Measurements from ENCODE around the gene SUGCT. TPM values are rescaled to one million over a fixed set of nuclear protein-coding genes. Genes with fewer than 3 reads are reported as not detected.

Gene SUGCT
- total and polyA plus RNA-seq, 2 of the 13 experiments (the other 11 are each of a cell fraction or from before 2014, with no cell fraction given): 10.1 to 22.2 TPM

GRCh38 chr7:40583667-40584444 is 449.1 kb downstream of the SUGCT start (continued):
- TF ChIP-seq TERF1 (CRISPR knock-in tag; IDR thresholded peaks at IDR 0.05) (no peak), HOMEZ (CRISPR knock-in tag; IDR thresholded peaks at IDR 0.05; ENCODE audit: low read depth) (peak; percentile 84), ZNF383 (CRISPR knock-in tag; IDR thresholded peaks at IDR 0.05; ENCODE audit: borderline replicate concordance) (no peak), ZNF331 (CRISPR knock-in tag; IDR thresholded peaks at IDR 0.05) (peak; percentile 75; the same call in 1 of the 2 replicates), ZSCAN9 (CRISPR knock-in tag; IDR thresholded peaks at IDR 0.05; ENCODE audit: borderline replicate concordance) (peak; percentile 41; the same call in 1 of the 2 replicates), LCORL (IDR thresholded peaks at IDR 0.05) (0 out of 2 replicates have a peak, but pooled peaks have one; percentile 20), LCORL (CRISPR knock-in tag; IDR thresholded peaks at IDR 0.05) (no peak), SAP130 (CRISPR knock-in tag; IDR thresholded peaks at IDR 0.05; ENCODE audit: low read depth) (peak; percentile 41; the same call in 1 of the 2 replicates), RXRA (CRISPR knock-in tag; IDR thresholded peaks at IDR 0.05) (no peak), ZNF652 (CRISPR knock-in tag; IDR thresholded peaks at IDR 0.05; ENCODE audit: borderline replicate concordance, low read depth) (no peak), NCOA2 (CRISPR knock-in tag; IDR thresholded peaks at IDR 0.05) (0 out of 2 replicates have a peak, but pooled peaks have one; percentile 40), SRY (CRISPR knock-in tag; IDR thresholded peaks at IDR 0.05) (no peak), MIXL1 (CRISPR knock-in tag; IDR thresholded peaks at IDR 0.05) (0 out of 2 replicates have a peak, but pooled peaks have one; percentile 15), POLR2G (IDR thresholded peaks at IDR 0.05; ENCODE audit: low read depth, low read length) (no peak), ZNF281 (CRISPR knock-in tag; IDR thresholded peaks at IDR 0.05; ENCODE audit: borderline replicate concordance) (peak; percentile 32; the same call in 1 of the 2 replicates), PHB2 (IDR thresholded peaks at IDR 0.05; ENCODE audit: partially characterized antibody) (no peak), ZNF234 (CRISPR knock-in tag; conservative IDR thresholded peaks at IDR 0.05) (no peak), MAX (IDR thresholded peaks at IDR 0.05) (peak; percentile 83), KAT2B (IDR thresholded peaks at IDR 0.05; ENCODE audit: borderline replicate concordance, low read depth, low read length) (no peak), SALL1 (CRISPR knock-in tag; IDR thresholded peaks at IDR 0.05) (peak; percentile 53; the same call in 1 of the 2 replicates)
- TF ChIP-seq, protein P1, sequence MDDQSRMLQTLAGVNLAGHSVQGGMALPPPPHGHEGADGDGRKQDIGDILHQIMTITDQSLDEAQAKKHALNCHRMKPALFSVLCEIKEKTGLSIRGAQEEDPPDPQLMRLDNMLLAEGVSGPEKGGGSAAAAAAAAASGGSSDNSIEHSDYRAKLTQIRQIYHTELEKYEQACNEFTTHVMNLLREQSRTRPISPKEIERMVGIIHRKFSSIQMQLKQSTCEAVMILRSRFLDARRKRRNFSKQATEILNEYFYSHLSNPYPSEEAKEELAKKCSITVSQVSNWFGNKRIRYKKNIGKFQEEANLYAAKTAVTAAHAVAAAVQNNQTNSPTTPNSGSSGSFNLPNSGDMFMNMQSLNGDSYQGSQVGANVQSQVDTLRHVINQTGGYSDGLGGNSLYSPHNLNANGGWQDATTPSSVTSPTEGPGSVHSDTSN (CRISPR knock-in tag; IDR thresholded peaks at IDR 0.05; ENCODE audit: borderline replicate concordance): no peak
- TF ChIP-seq, protein P2, sequence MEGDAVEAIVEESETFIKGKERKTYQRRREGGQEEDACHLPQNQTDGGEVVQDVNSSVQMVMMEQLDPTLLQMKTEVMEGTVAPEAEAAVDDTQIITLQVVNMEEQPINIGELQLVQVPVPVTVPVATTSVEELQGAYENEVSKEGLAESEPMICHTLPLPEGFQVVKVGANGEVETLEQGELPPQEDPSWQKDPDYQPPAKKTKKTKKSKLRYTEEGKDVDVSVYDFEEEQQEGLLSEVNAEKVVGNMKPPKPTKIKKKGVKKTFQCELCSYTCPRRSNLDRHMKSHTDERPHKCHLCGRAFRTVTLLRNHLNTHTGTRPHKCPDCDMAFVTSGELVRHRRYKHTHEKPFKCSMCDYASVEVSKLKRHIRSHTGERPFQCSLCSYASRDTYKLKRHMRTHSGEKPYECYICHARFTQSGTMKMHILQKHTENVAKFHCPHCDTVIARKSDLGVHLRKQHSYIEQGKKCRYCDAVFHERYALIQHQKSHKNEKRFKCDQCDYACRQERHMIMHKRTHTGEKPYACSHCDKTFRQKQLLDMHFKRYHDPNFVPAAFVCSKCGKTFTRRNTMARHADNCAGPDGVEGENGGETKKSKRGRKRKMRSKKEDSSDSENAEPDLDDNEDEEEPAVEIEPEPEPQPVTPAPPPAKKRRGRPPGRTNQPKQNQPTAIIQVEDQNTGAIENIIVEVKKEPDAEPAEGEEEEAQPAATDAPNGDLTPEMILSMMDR (CRISPR knock-in tag; IDR thresholded peaks at IDR 0.05): no peak
